GM18858 (cell line): ENCODE data around the gene CTNS.
A peak's percentile ranks its signal among the peaks of the same experiment; 100 is the strongest.

Source experiments
- ATAC-seq: cut with Tn5 transposase; IDR thresholded peaks from one replicate; pipeline ENCODE4 v1.9.1; 2021; ENCODE audit not compliant: unreplicated experiment

CTNS gene

DNA sequence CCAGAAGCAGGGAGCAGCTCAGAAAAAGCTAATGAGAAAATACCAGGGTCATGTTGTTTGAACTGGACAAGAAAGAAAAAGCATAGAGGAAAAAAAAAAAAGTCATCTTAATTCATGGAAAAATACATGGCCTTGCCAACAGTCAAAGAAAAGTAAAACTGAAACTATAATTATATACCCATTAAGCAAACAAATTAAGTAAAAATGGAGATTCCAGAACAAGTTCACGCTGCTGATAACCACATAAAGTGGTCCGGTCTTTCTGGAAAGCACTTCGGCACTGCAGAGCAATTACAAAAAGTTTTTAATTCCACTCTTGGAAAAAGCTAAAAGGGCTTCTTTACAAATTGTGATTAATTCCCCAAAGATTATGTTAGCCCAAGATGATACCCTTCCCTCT is 71.8 kb downstream of the CTNS start:
- ATAC-seq: no peak

DNA sequence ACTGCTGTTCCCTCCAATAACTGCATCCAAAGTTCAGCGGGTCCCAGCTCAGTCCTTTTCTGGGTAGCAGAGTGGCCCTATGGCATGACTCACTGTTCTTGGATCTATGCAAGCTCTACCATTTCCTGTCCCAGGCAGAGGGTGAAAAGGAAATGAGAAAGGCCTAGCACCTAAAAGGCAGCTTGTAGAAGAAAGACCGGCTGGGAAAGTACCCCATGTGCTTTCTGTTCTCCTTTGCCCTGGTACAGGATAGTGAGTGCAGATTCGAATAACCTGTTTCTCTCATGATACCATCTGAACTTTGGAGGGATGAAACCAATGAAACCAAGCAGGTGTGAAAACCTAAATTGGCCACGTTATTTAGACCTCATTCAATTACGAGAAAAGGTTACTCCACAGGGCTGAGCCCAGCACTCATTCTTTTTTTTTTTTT is 74.4 kb downstream of the CTNS start:
- peak; percentile 86 for ATAC-seq
